LHCN-M2 (cell line): Measurements from ENCODE around the gene PM20D1. TPM values are rescaled to one million over a fixed set of nuclear protein-coding genes. Genes with fewer than 3 reads are reported as not detected.
"Not testable (repeated sequence)": the region's sequence is repeated elsewhere in the genome, so short reads cannot be mapped to it uniquely, and the experiment has no call there.

Experiments
- DNase-seq: peaks from one replicate; pipeline ENCODE4 v3.0.0-alpha.2; 2012; ENCODE audit warnings: low read depth
- total RNA-seq: library from RNA; depleted of rRNA; stranded (reverse); fragments of >200 nt; gene quantifications from 2 replicates; pipeline ENCODE4 v1.2.3, GENCODE V29; 2014

The PM20D1 gene
- total RNA-seq, 1 experiment from 2014 or later: not detected

GRCh38 chr1:205840146-205840923 is 9.6 kb downstream of the PM20D1 start:
- peak; percentile 57 for DNase-seq

GRCh38 chr1:205837382-205837970 is 12.5 kb downstream of the PM20D1 start:
- DNase-seq: no peak

GRCh38 chr1:205834751-205835150 is 15.2 kb downstream of the PM20D1 start:
- no peak for DNase-seq

- DNase-seq: no peak
These were observed 17.6 kb downstream of the PM20D1 start for GRCh38 chr1:205832326-205832751.

- peak; percentile 16 for DNase-seq
These were observed 22.3 kb downstream of the PM20D1 start for GRCh38 chr1:205827623-205828022.

- DNase-seq: no peak
These were observed 22.9 kb downstream of the PM20D1 start for GRCh38 chr1:205826995-205827394.

- DNase-seq: no peak
These were observed 23.7 kb downstream of the PM20D1 start for GRCh38 chr1:205826016-205826806.

- no peak for DNase-seq
These were observed 25.8 kb downstream of the PM20D1 start for GRCh38 chr1:205824180-205824579.

GRCh38 chr1:205823260-205823659 is 26.7 kb downstream of the PM20D1 start:
- not testable (repeated sequence) for DNase-seq

GRCh38 chr1:205822397-205822796 is 27.5 kb downstream of the PM20D1 start:
- DNase-seq: no peak

- DNase-seq: no peak
These were observed 31.9 kb downstream of the PM20D1 start for GRCh38 chr1:205817988-205818387.

- DNase-seq: no peak
These were observed 32.6 kb downstream of the PM20D1 start for GRCh38 chr1:205817364-205817763.

- no peak for DNase-seq
These were observed 36.2 kb downstream of the PM20D1 start for GRCh38 chr1:205813755-205814058.

- peak; percentile 90 for DNase-seq
These were observed 36.8 kb downstream of the PM20D1 start, which contains the start of gene SLC41A1 for GRCh38 chr1:205812878-205813754. TSS of gene SLC41A1 (minus strand) at chr1:205813198. CDS start at chr1:205810441, 2,757 bp downstream.

GRCh38 chr1:205812271-205812877 is 37.6 kb downstream of the PM20D1 start:
- DNase-seq: peak; percentile 11

- peak; percentile 43 for DNase-seq
These were observed 38.3 kb downstream of the PM20D1 start for GRCh38 chr1:205811660-205812059.

- DNase-seq: peak; percentile 9
These were observed 39.3 kb downstream of the PM20D1 start for GRCh38 chr1:205810448-205811157.

- no peak for DNase-seq
These were observed 40.0 kb downstream of the PM20D1 start for GRCh38 chr1:205809942-205810345.

- DNase-seq: no peak
These were observed 40.5 kb downstream of the PM20D1 start for GRCh38 chr1:205809469-205809868.

GRCh38 chr1:205805082-205805711 is 44.7 kb downstream of the PM20D1 start:
- DNase-seq: no peak
